Measurements from ENCODE around the gene GRIN2C. TPM values are rescaled to one million over a fixed set of nuclear protein-coding genes. Genes with fewer than 3 reads are reported as not detected.

The GRIN2C gene
- total RNA-seq, 1 donor, result under 0.01 TPM

DNA sequence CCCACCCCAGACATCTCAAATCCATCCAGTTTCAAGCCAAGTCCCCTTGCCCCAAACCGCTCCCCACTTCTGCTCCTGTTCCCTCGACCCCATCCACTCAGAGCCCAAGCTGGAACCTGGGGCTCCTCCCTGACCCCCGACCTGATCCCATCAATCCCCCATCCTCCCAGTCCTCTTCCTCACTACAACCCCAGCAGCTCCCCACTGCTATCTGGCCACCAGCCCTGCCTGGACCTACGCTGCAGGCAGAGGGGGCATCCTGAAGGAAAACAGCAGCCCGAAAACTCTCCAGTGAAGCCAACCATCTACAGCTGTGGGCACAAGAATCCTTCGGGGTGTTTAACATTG, 9.2 kb upstream of the GRIN2C start:
- DNase-seq (ENCODE audit: low read depth), result no peak
- no peak overlapping the region for H3K4me3 ChIP-seq (ENCODE audit: low read depth, low read length)
- TF ChIP-seq, protein P1, sequence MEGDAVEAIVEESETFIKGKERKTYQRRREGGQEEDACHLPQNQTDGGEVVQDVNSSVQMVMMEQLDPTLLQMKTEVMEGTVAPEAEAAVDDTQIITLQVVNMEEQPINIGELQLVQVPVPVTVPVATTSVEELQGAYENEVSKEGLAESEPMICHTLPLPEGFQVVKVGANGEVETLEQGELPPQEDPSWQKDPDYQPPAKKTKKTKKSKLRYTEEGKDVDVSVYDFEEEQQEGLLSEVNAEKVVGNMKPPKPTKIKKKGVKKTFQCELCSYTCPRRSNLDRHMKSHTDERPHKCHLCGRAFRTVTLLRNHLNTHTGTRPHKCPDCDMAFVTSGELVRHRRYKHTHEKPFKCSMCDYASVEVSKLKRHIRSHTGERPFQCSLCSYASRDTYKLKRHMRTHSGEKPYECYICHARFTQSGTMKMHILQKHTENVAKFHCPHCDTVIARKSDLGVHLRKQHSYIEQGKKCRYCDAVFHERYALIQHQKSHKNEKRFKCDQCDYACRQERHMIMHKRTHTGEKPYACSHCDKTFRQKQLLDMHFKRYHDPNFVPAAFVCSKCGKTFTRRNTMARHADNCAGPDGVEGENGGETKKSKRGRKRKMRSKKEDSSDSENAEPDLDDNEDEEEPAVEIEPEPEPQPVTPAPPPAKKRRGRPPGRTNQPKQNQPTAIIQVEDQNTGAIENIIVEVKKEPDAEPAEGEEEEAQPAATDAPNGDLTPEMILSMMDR (IDR thresholded peaks at IDR 0.05; ENCODE audit: insufficient read depth, low read depth, low read length), result no peak

DNA sequence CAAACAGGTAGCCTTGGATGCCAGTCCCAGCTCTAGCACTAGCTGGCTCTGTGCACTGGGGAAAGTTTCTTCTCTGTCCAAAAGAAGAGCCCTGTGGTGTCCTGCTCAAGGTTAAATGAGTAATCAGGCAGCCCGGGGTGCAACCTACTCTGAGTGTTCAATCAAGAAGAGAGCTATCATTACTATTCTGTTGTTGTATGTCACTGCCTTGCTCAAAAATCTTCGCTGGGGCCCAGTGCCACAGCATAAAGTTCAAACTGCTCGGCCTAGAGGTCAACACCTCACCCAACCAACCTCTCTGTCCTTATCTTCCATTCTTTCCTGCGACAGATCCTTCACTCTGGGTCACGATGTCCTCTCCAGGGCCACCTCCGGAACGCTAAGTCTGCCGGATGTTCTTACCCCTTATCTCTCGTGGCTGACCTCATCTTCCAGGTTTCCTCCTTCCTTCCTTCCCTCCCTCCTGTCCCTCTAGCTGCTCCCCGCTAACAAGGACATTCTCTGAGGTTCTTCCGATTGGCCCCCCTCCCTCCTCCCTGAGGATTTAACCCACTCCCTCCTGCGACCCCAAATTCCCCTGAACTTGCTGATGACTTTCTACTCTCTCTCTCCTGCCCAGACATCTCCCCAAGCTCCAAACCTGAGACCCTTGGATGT, 8.7 kb upstream of the GRIN2C start:
- TF ChIP-seq, protein P1 (IDR thresholded peaks at IDR 0.05; ENCODE audit: insufficient read depth, low read depth, low read length), result no peak
- no peak overlapping the region for H3K4me3 ChIP-seq (ENCODE audit: low read depth, low read length)
- no peak for DNase-seq (ENCODE audit: low read depth)

DNA sequence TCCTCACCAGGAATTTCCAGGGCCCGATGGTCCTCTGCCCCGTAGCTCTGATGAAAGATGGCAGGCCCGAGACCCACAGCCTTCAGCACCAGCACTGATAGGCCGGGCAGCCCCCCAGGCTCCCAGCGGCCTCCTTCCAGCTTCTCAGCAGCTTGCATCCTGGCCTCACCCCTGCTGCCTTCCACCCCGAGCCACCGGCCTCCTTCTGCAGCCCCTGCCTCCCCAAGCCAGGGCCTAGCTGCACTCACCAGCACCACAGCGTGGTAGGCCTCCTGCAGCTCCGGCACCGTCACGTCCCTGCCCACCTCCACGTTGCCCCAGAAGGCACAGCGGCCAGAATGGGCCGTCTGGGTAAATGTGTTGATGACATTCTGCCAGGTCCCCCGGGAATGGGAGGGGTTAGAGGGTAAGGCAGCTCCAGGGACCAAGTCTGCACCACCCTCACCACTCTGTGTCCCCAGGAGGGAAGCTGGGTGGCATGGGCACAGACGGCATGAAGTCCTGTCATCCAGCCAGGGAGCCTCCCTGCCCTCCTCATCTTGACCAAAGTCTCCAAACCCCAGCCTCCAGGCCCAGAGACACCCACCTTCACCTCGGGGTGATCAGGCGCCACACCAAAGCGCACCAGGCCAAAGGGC, 6.6 kb upstream of the GRIN2C start:
- no peak for DNase-seq (ENCODE audit: low read depth)
- TF ChIP-seq, protein P1 (IDR thresholded peaks at IDR 0.05; ENCODE audit: insufficient read depth, low read depth, low read length), result no peak
- H3K4me3 ChIP-seq (ENCODE audit: low read depth, low read length), result no peak overlapping the region

GRCh38 chr17:74865504-74866197, 6.0 kb upstream of the GRIN2C start:
- DNase-seq (ENCODE audit: low read depth), result no peak
- H3K4me3 ChIP-seq (ENCODE audit: low read depth, low read length), result no peak overlapping the region
- TF ChIP-seq, protein P1 (IDR thresholded peaks at IDR 0.05; ENCODE audit: insufficient read depth, low read depth, low read length), result no peak

GRCh38 chr17:74864866-74865395, 5.2 kb upstream of the GRIN2C start:
- no peak overlapping the region for H3K4me3 ChIP-seq (ENCODE audit: low read depth, low read length)
- peak; percentile 61 for DNase-seq (ENCODE audit: low read depth)
- TF ChIP-seq, protein P1 (IDR thresholded peaks at IDR 0.05; ENCODE audit: insufficient read depth, low read depth, low read length), result peak; percentile 94

- TF ChIP-seq, protein P1 (IDR thresholded peaks at IDR 0.05; ENCODE audit: insufficient read depth, low read depth, low read length), result no peak
- no peak for DNase-seq (ENCODE audit: low read depth)
- H3K4me3 ChIP-seq (ENCODE audit: low read depth, low read length), result no peak overlapping the region
These were observed 4.7 kb upstream of the GRIN2C start for GRCh38 chr17:74864297-74864865.
